HFF-Myc (cell line): Measurements from ENCODE around the gene AACS.
"Not testable (repeated sequence)": the region's sequence is repeated elsewhere in the genome, so short reads cannot be mapped to it uniquely, and the experiment has no call there.

Experiments used
- DNase-seq: peaks from one replicate; pipeline ENCODE4 v3.0.0-alpha.2; 2011; ENCODE audit warnings: low read depth; ENCODE audit errors: extremely low read depth
- H3K4me3 ChIP-seq: replicated peaks from 2 replicates; pipeline ENCODE4 v1.5.1; 2011; ENCODE audit warnings: low read depth, mild to moderate bottlenecking, control low read depth, low read length
- TF ChIP-seq, protein P1 (sequence below): IDR thresholded peaks from 2 replicates; pipeline ENCODE4 v1.5.1; 2012; ENCODE audit warnings: mild to moderate bottlenecking, low read depth, low read length, control low read depth; ENCODE audit errors: missing control alignments

The AACS gene

GRCh38 chr12:125137766-125138344 lies 72.6 kb downstream of the AACS start:
- TF ChIP-seq, protein P1, sequence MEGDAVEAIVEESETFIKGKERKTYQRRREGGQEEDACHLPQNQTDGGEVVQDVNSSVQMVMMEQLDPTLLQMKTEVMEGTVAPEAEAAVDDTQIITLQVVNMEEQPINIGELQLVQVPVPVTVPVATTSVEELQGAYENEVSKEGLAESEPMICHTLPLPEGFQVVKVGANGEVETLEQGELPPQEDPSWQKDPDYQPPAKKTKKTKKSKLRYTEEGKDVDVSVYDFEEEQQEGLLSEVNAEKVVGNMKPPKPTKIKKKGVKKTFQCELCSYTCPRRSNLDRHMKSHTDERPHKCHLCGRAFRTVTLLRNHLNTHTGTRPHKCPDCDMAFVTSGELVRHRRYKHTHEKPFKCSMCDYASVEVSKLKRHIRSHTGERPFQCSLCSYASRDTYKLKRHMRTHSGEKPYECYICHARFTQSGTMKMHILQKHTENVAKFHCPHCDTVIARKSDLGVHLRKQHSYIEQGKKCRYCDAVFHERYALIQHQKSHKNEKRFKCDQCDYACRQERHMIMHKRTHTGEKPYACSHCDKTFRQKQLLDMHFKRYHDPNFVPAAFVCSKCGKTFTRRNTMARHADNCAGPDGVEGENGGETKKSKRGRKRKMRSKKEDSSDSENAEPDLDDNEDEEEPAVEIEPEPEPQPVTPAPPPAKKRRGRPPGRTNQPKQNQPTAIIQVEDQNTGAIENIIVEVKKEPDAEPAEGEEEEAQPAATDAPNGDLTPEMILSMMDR, result no peak
- H3K4me3 ChIP-seq, result no peak overlapping the region
- DNase-seq, result no peak

GRCh38 chr12:125140279-125141209 lies 75.3 kb downstream of the AACS start:
- peak; percentile 30 for DNase-seq

GRCh38 chr12:125141210-125141573 lies 76.0 kb downstream of the AACS start:
- H3K4me3 ChIP-seq, DNase-seq: not testable (repeated sequence)

More at GRCh38 chr12:125140279-125141209, 75.3 kb downstream of the AACS start:
- H3K4me3 ChIP-seq, result no peak overlapping the region
- TF ChIP-seq, protein P1, result no peak

- TF ChIP-seq, protein P1, result no peak
- no peak overlapping the region for H3K4me3 ChIP-seq
- DNase-seq, result no peak
Observed at GRCh38 chr12:125142601-125143000, 77.4 kb downstream of the AACS start.

DNA sequence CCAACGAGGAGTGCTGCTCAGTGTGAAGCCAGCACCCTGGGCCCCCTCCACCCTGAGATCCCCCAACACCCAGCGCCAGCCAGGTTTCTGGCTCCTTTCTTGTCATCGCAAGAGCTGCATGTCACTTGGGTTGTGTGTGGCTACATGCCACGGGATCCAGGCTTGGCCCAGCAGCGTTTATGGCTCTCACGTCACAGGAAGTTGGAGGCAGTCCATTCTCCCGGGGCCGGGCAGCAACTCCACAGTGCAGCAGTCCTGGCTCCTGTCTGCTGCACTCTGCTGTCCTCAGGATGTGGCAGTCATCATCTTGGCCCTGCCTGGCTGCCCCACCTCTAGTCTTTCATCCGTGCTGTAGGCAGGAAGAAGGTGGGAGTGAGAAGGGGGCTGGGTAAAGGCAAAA lies 78.3 kb downstream of the AACS start:
- DNase-seq, result peak; percentile 16
- no peak overlapping the region for H3K4me3 ChIP-seq
- TF ChIP-seq, protein P1, result no peak

DNA sequence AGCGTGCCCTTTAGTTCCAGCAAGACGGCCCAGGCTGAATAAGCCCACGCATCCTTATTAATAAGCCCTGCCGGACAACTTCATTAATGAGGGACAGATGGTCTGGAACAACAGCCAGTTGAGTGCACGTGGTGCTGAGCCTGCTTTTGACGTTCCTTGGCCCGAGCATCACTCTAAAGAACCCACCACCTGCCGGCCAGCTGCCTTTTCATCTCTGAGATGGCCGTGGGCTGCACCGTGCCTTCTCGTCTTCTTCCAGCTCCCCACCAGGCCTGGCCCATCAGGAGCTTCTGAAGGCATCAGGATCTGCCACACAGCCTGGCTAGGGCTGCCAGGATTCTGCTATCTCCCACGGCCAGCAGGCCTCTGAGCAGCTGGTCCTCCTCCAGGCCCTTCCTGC lies 80.0 kb downstream of the AACS start:
- TF ChIP-seq, protein P1, result no peak
- DNase-seq, result peak; percentile 78
- no peak overlapping the region for H3K4me3 ChIP-seq

DNA sequence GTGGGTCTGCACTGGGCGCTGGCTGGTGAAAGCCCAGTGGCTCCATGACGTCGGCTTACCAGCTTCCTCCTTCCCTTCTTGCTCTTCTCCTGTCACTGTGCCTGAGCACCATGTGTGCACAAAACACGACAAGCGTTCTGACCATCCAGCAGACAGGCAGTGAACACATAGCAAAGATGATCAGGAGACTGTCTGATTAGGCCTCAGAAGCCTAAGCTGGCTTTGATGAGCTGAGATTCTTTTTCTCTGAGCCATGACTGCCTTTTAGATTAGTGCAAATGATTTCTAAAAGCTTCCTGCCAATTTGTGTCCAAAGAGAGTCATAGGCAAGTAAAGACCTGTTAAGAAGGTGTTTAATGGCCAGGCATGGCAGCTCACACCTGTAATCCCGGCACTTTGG lies 83.1 kb downstream of the AACS start:
- TF ChIP-seq, protein P1, result no peak
- DNase-seq, result no peak

More for the DNA sequence above, 83.1 kb downstream of the AACS start:
- no peak overlapping the region for H3K4me3 ChIP-seq
